Measurements from ENCODE around the gene SIRPA. TPM values are rescaled to one million over a fixed set of nuclear protein-coding genes. Genes with fewer than 3 reads are reported as not detected.

Gene SIRPA
- total RNA-seq, 1 donor from 2014 or later, result 13.0 TPM

- peaks cover 38% of the 10 kb centered on the region for H3K27me3 Mint-ChIP-seq (ENCODE audit: unreplicated experiment)
- H3K36me3 Mint-ChIP-seq (ENCODE audit: unreplicated experiment), result no peaks in the 10 kb centered on the region
- DNase-seq (ENCODE audit: extremely low spot score, unreplicated experiment), result no peak
- H3K9me3 Mint-ChIP-seq (ENCODE audit: unreplicated experiment), result no peaks in the 10 kb centered on the region
- no peak overlapping the region for H3K27ac Mint-ChIP-seq (ENCODE audit: unreplicated experiment)
- peaks cover 3% of the 10 kb centered on the region for H3K4me1 Mint-ChIP-seq (ENCODE audit: unreplicated experiment)
- no peak overlapping the region for H3K4me3 Mint-ChIP-seq (ENCODE audit: unreplicated experiment)
- no peak for TF ChIP-seq CTCF (IDR thresholded peaks at IDR 0.05)
Measured at GRCh38 chr20:1855690-1856089, 39.5 kb upstream of the SIRPA start.

- no peak overlapping the region for H3K27ac Mint-ChIP-seq (ENCODE audit: unreplicated experiment)
- DNase-seq (ENCODE audit: extremely low spot score, unreplicated experiment), result no peak
- no peaks in the 10 kb centered on the region for H3K9me3 Mint-ChIP-seq (ENCODE audit: unreplicated experiment)
- H3K27me3 Mint-ChIP-seq (ENCODE audit: unreplicated experiment), result peaks cover 38% of the 10 kb centered on the region
- no peak overlapping the region for H3K4me3 Mint-ChIP-seq (ENCODE audit: unreplicated experiment)
- peaks cover 3% of the 10 kb centered on the region for H3K4me1 Mint-ChIP-seq (ENCODE audit: unreplicated experiment)
- no peak for TF ChIP-seq CTCF (IDR thresholded peaks at IDR 0.05)
- no peaks in the 10 kb centered on the region for H3K36me3 Mint-ChIP-seq (ENCODE audit: unreplicated experiment)
Measured at GRCh38 chr20:1856424-1856823, 38.8 kb upstream of the SIRPA start.

GRCh38 chr20:1857466-1857865 lies 37.7 kb upstream of the SIRPA start:
- H3K4me3 Mint-ChIP-seq (ENCODE audit: unreplicated experiment), result no peak overlapping the region
- no peaks in the 10 kb centered on the region for H3K9me3 Mint-ChIP-seq (ENCODE audit: unreplicated experiment)
- no peak for DNase-seq (ENCODE audit: extremely low spot score, unreplicated experiment)
- no peak for TF ChIP-seq CTCF (IDR thresholded peaks at IDR 0.05)
- peaks cover 3% of the 10 kb centered on the region for H3K4me1 Mint-ChIP-seq (ENCODE audit: unreplicated experiment)
- no peak overlapping the region for H3K27ac Mint-ChIP-seq (ENCODE audit: unreplicated experiment)
- peaks cover 32% of the 10 kb centered on the region for H3K27me3 Mint-ChIP-seq (ENCODE audit: unreplicated experiment)
- no peaks in the 10 kb centered on the region for H3K36me3 Mint-ChIP-seq (ENCODE audit: unreplicated experiment)

GRCh38 chr20:1858871-1859270 lies 36.3 kb upstream of the SIRPA start:
- Mint-ChIP-seq H3K36me3 (ENCODE audit: unreplicated experiment) (no peaks in the 10 kb centered on the region), H3K9me3 (ENCODE audit: unreplicated experiment) (no peaks in the 10 kb centered on the region), H3K27me3 (ENCODE audit: unreplicated experiment) (peaks cover 34% of the 10 kb centered on the region), H3K4me1 (ENCODE audit: unreplicated experiment) (peaks cover 3% of the 10 kb centered on the region), H3K4me3 (ENCODE audit: unreplicated experiment) (no peak overlapping the region), H3K27ac (ENCODE audit: unreplicated experiment) (no peak overlapping the region)
- DNase-seq (ENCODE audit: extremely low spot score, unreplicated experiment), result no peak
- TF ChIP-seq CTCF (IDR thresholded peaks at IDR 0.05), result no peak

- peaks cover 3% of the 10 kb centered on the region for H3K4me1 Mint-ChIP-seq (ENCODE audit: unreplicated experiment)
- H3K4me3 Mint-ChIP-seq (ENCODE audit: unreplicated experiment), result no peak overlapping the region
- H3K9me3 Mint-ChIP-seq (ENCODE audit: unreplicated experiment), result no peaks in the 10 kb centered on the region
- H3K27me3 Mint-ChIP-seq (ENCODE audit: unreplicated experiment), result peaks cover 26% of the 10 kb centered on the region
- DNase-seq (ENCODE audit: extremely low spot score, unreplicated experiment), result no peak
- no peak for TF ChIP-seq CTCF (IDR thresholded peaks at IDR 0.05)
- no peaks in the 10 kb centered on the region for H3K36me3 Mint-ChIP-seq (ENCODE audit: unreplicated experiment)
- no peak overlapping the region for H3K27ac Mint-ChIP-seq (ENCODE audit: unreplicated experiment)
Measured at GRCh38 chr20:1860446-1860845, 34.8 kb upstream of the SIRPA start.
